Measurements from ENCODE around the gene CTDSPL. TPM values are rescaled to one million over a fixed set of nuclear protein-coding genes. Genes with fewer than 3 reads are reported as not detected.

CTDSPL gene
- total RNA-seq, 1 experiment from 2014 or later, result 34.4 TPM

GRCh38 chr3:38005076-38006020, 143.7 kb downstream of the CTDSPL start:
- ChIA-PET POLR2A (no interaction called here), CTCF (interaction anchor here (1.1 kb wide), 1 partner anchor 9 kb away, joined by 4 read pairs; no protein-coding TSS in a partner anchor), RAD21 (ENCODE audit: low non-redundant PET in 1 of 2, low total read pairs in 2 of 2, uncharacterized antibody in 2 of 2, unreplicated experiment in 2 of 2) (no interaction called here)
- DNase-seq (ENCODE audit: low read depth, low spot score) (no peak), ATAC-seq (no peak)
- intact Hi-C loops (cut with micrococcal nuclease), result loop anchor here (2.0 kb wide), 1 partner anchor 657 kb away; no protein-coding TSS in a partner anchor
- no peak overlapping the region for H3K4me2 ChIP-seq (ENCODE audit: low read length)
- no peaks in the 10 kb centered on the region for H4K20me1 ChIP-seq (ENCODE audit: insufficient read depth)
- H3K27ac ChIP-seq (ENCODE audit: low read depth, low read length), result no peak overlapping the region; the same call in 1 of the 2 replicates
- no peak for TF ChIP-seq MAX (IDR thresholded peaks at IDR 0.05)
- H3K4me3 ChIP-seq (replicated peaks in 1 of 2; ENCODE audit: low read depth in 1 of 2, low read length in 2 of 2), result no peak overlapping the region
- H3K9ac ChIP-seq (ENCODE audit: low read length), result no peak overlapping the region
- H3K27me3 ChIP-seq (ENCODE audit: insufficient read depth, low read length), result no peaks in the 10 kb centered on the region
- H3K4me1 ChIP-seq (ENCODE audit: control insufficient read depth in 1 of 2, insufficient read depth in 2 of 2, low read length in 2 of 2), result peaks cover 0 to 23% of the 10 kb centered on the region in 2 experiments; a peak in 1 of 4 replicates
- no peaks in the 10 kb centered on the region for H3K9me3 ChIP-seq (ENCODE audit: control insufficient read depth in 1 of 2, insufficient read depth in 1 of 2, low read depth in 1 of 2, low read length in 2 of 2)
- H2AFZ ChIP-seq (ENCODE audit: low read depth, low read length, poor library complexity, severe bottlenecking), result no peak overlapping the region
- H3K9me2 ChIP-seq (ENCODE audit: insufficient read depth), result no peaks in the 10 kb centered on the region
- H3K36me3 ChIP-seq (ENCODE audit: control insufficient read depth in 1 of 2, insufficient read depth in 2 of 2, low read length in 2 of 2), result no peaks in the 10 kb centered on the region
- no TSS peak for BruUV-seq (replicated peaks)
- no peaks in the 10 kb centered on the region for H3K79me2 ChIP-seq (ENCODE audit: insufficient read depth, low read length)

DNA sequence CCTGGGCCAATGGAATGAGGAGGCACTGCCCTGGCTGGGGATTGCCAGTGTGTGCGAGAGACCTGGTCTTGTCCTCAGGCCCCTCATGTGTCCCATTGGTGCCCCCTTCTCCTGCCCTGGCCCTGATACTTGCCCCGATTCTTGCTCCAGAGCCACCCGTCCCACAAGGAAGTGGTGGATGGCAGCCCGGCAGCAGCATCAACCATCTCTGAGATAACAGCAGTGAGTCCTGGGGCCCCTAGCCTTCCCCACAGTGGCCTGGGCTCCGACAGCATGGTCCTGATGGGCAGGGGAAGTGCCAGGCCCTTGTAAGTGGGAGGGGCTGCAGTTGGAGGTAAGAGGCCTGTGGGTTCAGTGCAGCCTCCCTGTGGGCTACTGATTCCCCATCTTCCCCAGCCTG, 144.4 kb downstream of the CTDSPL start:
- no peaks in the 10 kb centered on the region for H3K79me2 ChIP-seq (ENCODE audit: insufficient read depth, low read length)
- H3K27ac ChIP-seq (ENCODE audit: low read depth, low read length), result no peak overlapping the region
- H3K4me1 ChIP-seq (ENCODE audit: control insufficient read depth in 1 of 2, insufficient read depth in 2 of 2, low read length in 2 of 2), result peaks cover 0 to 23% of the 10 kb centered on the region in 2 experiments; a peak in 1 of 4 replicates
- no TSS peak for BruUV-seq (replicated peaks)
- H3K9ac ChIP-seq (ENCODE audit: low read length), result no peak overlapping the region
- H3K27me3 ChIP-seq (ENCODE audit: insufficient read depth, low read length), result no peaks in the 10 kb centered on the region
- H3K9me3 ChIP-seq (ENCODE audit: control insufficient read depth in 1 of 2, insufficient read depth in 1 of 2, low read depth in 1 of 2, low read length in 2 of 2), result no peaks in the 10 kb centered on the region
- H3K36me3 ChIP-seq (ENCODE audit: control insufficient read depth in 1 of 2, insufficient read depth in 2 of 2, low read length in 2 of 2), result no peaks in the 10 kb centered on the region
- ATAC-seq (no peak), DNase-seq (ENCODE audit: low read depth, low spot score) (no peak)
- H2AFZ ChIP-seq (ENCODE audit: low read depth, low read length, poor library complexity, severe bottlenecking), result no peak overlapping the region
- intact Hi-C loops (cut with micrococcal nuclease), result no loop called here
- no peak overlapping the region for H3K4me3 ChIP-seq (replicated peaks in 1 of 2; ENCODE audit: low read depth in 1 of 2, low read length in 2 of 2)
- ChIA-PET RAD21 (ENCODE audit: low non-redundant PET in 1 of 2, low total read pairs in 2 of 2, uncharacterized antibody in 2 of 2, unreplicated experiment in 2 of 2) (no interaction called here), POLR2A (no interaction called here), CTCF (interaction anchor here (1.1 kb wide), 1 partner anchor 9 kb away, joined by 4 read pairs; no protein-coding TSS in a partner anchor)
- TF ChIP-seq RAD21 (IDR thresholded peaks at IDR 0.05; ENCODE audit: low read depth) (no peak), ZNF274 (IDR thresholded peaks at IDR 0.05; ENCODE audit: low read depth, low read length) (no peak), EZH2 (IDR thresholded peaks at IDR 0.05) (no peak)
- no peaks in the 10 kb centered on the region for H3K9me2 ChIP-seq (ENCODE audit: insufficient read depth)
- no peaks in the 10 kb centered on the region for H4K20me1 ChIP-seq (ENCODE audit: insufficient read depth)
- no peak overlapping the region for H3K4me2 ChIP-seq (ENCODE audit: low read length)

All from HCT116 (cell line).